HG02759 (cell line): ENCODE measurements around the gene PTPRD.
A peak's percentile ranks its signal among the peaks of the same experiment; 100 is the strongest.

Experiments used
- ATAC-seq: cut with Tn5 transposase; IDR thresholded peaks from one replicate; pipeline ENCODE4 v1.9.1; 2021; ENCODE audit warnings: mild to moderate bottlenecking, moderate library complexity; ENCODE audit not compliant: unreplicated experiment

PTPRD gene

DNA sequence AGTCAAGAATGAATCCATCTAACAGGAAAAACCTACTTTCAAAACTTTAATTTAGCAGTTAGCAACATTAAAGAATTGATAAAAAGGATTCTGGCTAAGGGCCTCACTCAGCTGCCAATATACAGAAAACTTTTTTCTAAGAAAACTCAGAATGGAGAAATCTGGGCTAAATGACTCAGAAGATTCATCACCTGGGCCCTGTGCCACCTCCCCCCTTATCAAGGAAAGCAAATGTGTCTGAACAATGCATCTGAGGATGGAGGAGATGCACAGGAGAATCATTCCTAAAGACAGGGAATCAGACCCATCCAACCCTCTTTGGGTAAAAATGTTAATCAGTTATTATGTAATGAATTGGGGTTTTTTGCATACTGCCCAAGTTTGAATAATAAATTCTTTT lies 2221.2 kb downstream of the PTPRD start:
- no peak for ATAC-seq

DNA sequence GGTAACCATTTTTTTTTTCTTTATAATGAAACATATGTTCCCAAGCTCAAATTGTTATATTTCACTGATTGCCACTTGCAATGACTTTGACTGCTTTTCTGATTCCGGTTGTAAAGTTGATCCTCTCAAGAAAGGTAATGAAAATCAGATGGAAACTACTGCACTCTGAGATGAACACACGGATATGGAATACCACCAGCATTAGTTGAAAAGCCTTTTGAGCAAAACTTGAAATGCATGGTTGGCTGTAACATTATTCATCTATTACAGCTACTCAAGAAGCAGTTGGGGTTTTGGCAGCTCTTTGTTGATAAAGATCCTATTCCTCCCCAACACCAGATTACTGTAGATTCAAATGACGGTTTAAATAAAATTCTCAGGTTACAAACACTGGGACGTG lies 2221.7 kb downstream of the PTPRD start:
- no peak for ATAC-seq

DNA sequence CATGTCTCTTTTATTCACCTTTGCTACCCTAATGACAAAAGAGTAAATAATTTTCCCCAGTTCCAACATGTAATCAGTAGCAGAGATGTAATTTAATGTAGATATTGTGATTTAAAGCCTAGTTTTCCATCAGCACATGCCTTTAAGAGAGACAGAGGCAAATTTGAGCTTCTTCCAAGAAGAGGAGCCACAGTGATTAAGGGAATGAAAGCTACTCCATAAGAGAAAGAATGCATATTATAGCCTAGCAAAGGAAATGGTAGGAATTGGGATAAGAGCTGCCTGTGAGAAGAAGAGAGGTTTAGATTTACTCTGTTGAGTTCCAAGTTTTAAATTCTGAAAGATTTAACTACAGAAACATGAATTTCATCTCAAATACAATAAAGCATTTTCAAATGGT lies 2222.2 kb downstream of the PTPRD start:
- no peak for ATAC-seq

DNA sequence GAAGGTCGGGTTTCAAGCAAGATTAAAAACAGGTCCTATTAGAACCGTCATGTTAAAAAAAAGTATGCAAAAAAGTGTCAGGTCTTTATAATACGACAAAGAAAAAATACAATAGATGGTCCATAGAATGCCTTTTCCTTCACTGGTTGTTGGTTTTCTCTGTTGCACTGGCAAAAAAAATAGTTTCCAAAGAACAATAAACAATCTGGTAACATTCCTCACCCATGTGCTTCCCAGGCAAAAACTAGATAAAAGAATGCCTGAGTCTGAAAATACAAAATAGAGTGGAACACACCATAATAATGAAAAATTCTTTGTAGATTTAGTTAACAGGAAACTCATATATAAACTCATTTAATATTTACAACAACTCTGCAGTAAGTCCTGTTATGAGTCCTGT lies 2223.3 kb downstream of the PTPRD start:
- ATAC-seq, result no peak

DNA sequence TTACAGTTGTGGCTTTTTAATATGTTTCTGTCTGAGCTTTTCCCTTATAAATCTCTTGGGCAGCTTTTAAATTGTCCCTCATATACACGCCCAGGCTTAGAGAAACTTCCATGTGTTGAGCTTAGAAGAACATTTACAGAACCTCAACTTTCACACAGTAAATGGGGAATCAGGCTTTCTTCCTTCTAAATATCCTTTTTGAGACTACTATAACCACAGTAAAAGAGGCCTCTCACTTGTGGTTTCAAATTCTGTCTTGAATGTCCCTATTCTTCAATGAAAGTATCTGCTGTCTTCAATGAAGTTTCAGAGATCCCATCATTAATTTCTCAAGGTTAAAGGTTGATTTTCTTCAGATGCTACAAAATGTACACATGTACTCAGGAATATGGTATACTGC lies 2224.7 kb downstream of the PTPRD start:
- ATAC-seq, result no peak

DNA sequence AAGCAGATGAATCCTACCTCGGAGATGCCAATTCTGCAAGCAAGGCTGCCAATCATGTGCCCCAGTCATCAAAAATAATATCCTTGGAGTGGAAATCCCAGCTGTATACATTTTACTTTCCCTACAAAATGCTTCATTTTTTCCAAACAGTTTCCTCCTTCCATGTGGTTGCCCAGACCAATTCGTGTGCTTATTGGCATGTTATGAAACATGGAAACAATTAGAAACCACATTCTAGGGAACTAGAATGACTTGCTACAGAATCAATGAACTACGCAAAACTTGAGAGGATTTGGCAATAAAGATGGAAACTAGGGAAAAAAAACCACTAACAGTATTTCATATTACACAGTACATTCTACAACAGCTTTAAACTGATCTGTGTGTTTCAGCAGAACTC lies 2228.7 kb downstream of the PTPRD start:
- ATAC-seq, result no peak

DNA sequence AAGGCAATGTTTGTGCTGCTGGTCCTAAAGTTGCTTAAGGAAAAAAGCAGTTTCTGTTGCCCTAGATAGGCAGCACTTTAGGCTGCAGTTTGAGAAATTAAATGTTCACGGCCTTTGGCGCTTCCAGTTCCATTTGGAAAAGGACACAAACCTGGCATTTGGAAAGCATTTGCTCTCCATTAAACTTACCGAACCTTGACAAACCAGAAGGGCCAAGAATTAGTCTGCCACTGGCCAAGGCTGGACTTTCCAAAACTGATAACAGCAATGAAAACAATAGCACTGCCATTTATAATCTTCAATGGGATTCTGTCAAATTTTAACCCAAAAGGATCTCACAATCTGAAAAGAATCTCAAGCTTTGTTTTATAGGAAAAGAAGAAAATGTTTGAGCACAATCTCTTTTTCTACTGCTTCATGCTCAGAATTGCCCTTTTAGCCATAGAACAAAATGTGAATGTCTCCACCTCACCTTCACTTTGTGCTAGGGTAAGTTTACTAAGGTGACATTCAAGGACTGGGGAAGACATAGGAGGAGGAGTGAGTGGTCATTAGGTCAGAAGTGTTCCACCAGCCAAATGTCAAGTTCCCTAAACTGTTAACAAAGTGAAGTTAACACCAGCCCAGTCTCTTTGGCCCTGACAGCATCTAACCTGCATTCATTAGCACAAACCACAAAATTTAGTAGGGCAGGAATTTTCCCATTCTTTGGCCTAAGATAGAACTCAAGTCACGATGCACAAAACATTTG lies 2229.8 kb downstream of the PTPRD start:
- ATAC-seq, result no peak

DNA sequence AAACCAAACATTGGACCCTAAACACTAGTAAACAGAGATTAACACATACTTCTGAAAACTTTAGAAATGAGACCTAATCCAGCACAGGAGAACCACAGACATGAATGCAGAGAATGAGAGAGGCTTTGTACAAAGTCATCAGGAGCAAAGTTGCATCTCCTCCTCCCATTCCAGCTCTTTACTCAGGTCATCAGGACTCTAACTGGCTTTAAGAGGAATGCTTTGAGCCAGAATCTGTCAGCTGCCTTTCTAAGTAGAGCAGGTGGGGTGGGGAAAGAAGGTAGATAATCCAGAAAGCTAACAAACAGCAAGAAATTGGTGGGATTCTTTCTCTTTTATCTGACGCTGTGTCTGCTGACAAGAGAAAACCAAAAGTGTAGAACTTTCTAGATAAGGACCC lies 2230.5 kb downstream of the PTPRD start:
- ATAC-seq, result no peak

DNA sequence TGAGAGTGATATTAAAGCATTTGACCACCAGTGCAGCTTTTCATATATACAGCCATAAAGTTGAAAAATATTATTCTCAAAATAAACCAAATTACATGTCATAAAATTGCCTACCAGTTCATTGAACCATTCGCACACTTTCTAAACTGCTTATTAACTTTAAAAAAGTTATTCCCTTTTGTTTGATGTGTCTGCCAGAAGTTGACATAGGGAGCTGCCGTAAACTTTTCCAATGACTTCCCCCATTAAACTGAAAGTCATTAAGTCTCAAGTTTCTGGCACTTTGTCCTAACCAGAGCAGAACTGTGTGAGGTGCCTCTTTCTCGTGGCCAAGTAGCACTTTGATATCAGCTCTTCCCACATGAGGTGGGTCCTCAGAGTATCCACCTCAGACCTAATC lies 2231.2 kb downstream of the PTPRD start:
- ATAC-seq, result no peak

DNA sequence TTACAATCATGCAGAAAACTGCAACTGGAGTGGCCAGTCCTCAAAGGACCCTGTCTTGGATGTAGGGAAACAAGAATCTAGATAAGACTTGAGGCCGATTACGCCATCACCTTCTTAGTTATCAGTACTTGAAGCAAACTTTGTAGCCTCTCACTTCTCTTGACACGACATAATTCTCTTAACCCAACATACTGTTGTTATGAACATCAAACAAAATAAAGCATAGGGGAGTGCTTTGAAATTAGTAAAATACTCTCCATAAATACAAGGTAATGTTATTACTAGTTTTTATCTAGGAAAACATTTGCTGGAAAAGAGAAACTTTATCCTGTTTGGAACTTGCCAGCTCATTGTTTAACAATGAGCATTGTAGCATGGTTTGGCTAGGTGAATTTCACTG lies 2238.3 kb downstream of the PTPRD start:
- no peak for ATAC-seq

DNA sequence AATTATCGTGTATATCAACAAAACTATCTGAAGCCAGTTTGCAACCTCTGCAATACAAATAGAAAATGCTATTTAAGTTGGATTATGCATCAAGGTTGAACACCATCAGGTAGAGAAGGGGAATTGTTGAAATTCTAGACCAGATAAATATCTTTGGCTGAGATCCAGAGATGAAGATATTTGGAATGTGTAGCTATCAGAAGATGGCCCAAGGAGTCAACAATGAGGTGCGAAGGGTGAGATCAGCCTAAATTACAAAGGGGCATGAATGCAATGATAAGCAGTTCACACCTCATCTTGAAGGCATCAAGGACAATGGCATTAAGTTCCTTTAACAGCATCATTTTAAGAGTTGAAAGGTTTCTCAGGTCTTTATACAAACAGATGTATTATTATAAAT lies 2241.1 kb downstream of the PTPRD start:
- ATAC-seq, result no peak

DNA sequence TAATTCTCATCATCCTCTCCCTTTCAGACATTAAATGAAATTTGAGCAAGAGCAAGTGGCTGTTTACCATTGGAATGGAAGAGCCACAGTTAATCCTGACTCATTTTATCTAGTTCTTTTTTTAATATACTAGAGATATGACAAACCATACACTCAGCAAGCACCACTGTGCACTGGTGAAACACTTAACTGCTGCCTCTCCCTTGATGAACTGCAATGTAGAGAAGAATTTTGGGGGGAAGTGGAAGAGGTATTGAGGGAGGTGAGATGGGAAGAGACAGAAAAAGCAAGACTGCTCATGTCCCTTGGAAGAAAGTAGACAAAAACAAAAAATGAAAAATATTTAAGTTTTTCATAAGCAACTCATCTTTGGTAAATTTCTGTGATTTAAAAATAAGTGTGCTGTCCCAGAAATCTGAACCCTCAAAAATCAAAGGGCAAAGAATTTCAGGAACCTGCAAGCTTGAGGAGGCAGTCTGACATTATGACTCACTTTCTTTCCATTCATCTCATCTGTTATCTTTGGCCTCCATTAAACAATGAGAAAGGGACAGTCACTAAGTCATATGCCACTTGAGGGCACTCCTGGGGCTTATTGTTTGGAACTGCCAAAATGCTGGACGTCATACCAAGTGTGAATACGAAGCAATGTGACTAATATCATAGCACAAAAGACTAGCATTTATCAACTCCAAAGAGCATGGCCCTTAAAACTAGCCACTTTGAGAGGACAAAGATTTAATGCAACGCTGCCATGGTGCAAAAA lies 2246.5 kb downstream of the PTPRD start:
- no peak for ATAC-seq

DNA sequence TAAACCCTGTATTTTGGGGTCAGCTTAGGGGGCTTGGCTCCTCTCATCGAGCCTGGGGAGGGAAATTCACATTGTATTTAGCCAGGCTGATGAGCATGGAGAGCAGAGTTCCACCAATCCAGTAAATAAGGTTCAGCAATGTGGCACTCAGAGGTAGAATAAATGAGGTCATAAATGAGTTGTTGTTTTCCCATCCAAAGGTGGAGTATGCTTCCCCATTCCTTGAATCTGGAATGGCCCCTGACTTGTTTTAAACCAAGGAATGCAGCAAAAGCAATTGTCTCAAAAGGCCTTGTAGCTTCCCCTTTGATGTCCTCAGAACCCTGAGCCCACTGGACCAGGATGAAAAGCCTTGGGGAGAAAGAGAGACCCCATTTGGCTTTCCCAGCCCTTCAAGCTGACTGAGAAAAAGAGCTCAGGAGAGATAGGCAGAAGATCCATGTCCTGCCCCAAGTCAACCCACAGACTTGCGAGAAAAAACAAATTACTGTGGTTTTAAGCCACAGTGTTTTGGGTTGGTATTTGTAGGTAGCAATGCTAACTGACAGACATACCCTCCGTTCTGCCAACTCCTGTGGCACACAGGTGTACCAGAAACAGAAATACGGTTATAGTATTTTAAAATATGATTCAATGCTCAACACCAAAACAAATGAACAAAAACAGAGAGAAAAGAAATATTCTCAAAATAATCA lies 2247.2 kb downstream of the PTPRD start:
- peak; percentile 9 for ATAC-seq

DNA sequence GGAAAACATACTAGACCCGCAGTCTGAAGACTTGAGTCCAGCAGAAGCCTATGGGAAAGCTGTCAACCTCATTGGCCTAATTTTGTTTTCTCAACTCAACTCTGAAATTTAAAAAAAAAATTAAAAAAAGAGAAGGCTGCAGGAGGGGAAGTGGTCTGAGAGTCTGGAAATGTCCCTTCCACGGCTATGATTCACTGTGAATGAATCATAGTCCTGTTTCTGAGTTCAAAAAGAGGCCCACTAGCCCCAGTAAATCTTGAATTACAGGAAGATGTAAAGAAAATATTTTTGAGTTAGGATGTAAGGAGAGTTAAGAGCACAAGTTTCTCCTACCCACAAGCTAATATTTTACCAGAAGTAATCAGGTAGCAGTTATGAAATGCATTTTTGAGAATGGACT lies 2247.8 kb downstream of the PTPRD start:
- peak; percentile 54 for ATAC-seq

DNA sequence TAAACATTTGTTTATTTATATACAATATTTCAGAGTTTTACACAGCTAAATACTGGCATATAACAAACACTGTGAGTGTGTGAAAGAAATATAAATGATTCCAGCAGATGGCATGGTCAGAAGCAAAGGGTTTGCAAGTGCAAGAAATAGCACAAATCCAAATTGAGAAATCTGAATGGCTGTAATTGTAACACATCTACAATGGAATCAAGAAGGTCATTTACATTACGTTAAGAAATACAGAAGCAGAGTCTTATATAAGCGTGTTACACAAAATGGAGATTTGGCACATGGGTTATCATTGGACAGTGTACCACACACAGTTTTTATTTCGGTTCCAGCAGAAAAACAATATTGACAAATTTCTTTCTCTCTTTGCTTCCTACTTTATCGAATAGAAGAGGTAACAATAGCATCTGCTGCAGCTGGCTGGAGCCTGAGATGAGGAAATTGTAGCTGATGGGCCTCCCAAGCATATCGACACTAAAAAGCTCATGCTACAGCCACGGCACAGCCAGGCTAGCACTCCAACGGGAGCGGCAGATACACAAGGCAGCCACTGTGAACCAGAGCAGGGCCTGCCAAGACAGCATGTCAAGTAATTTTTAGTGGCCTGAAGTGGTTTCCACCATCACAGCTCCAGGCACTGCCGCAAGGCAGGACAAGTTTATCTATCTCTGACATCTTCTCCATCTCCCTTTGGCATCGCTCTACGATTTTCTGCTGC lies 2248.6 kb downstream of the PTPRD start:
- no peak for ATAC-seq

DNA sequence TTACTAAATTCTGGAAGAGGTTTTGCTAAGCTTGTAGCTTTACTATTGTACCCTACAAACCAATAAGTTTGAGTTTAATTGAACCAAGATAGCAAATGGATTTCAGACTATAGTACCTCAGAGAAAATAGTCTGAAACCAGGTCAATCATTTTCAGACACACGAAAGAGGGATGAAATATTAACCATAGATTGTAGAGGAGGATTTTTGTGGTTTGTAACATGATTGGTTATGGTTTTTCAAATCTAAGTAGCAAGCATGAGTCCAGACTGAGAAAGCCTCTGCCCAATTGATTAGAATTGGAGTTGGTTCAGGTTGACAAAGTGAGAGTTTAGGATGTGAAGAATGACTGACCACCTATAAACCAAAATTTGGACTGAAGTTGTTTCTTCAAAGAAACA lies 2250.6 kb downstream of the PTPRD start:
- peak; percentile 53 for ATAC-seq

DNA sequence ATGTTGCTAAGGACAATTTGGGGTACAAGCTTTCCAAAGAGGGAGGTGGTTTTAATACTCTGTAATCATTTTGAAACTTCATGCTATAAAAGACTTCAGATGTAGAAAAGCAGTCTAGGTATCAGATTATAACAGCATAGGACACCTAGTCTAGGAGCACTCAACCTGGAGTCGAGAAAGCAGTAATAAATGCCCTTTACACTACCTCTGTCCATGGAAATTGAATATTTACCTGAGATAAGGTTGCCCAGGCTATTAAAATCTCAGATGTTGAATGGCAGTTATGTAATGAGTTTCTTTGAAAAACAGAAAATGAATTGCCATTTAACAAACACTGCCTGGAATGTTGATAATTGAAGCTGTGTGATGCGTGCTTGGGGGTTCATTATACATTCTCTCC lies 2251.4 kb downstream of the PTPRD start:
- ATAC-seq, result no peak

DNA sequence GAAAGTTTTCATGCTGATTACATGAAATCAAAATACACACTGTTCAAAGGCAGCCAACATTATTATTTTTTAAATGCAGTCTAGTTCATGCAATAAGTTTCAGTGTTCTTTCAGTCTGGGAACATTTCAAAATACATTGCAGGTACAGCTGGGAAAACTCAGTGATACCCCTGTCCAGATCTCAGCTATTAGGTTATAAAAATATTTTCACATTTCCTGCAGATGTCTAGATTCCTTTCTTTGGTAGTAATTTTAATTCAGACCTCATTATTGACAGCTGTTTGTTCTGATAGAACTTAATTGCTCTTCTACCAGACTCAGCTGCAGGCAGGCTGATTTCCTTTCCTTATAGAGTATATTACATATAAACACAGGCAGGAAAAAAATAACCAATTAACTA lies 2256.4 kb downstream of the PTPRD start:
- ATAC-seq, result no peak

DNA sequence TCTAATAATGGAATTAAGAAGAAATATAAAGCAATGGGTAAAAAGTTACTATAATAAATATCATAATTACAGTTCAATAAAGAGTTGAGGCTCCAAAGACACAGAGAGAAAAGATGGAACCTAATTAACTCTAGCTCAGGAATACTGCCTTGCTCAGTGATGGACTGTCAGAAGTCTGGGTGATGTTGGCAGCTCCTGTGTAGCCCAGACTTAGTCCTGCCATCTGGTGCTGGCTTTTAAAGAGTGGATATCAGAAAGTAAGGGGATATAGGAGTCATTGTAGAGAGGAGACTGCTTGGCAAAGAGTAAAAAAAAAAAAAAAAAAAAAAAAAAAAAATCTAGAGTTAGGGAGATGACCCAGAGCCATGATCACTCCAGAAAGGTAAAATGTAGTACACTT lies 2261.4 kb downstream of the PTPRD start:
- ATAC-seq, result no peak

DNA sequence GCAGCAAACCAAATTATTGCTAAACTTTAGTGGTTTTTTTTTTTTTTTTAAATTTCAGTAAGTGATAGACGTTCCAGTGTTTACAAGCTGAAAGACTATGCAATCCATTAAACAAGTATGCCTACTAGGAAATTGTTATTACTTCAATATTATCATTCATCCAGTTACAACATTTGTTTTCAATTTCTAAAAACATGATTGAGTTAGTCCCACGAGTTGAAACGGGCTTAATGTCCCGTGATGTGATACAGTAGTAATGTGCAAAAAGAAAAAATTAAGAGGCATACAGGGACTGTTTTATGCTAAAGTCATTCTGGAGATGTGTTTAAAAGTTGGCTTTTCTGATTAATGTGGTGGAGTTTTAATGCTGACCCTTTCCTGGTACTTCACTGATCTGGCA lies 2262.9 kb downstream of the PTPRD start:
- ATAC-seq, result no peak

DNA sequence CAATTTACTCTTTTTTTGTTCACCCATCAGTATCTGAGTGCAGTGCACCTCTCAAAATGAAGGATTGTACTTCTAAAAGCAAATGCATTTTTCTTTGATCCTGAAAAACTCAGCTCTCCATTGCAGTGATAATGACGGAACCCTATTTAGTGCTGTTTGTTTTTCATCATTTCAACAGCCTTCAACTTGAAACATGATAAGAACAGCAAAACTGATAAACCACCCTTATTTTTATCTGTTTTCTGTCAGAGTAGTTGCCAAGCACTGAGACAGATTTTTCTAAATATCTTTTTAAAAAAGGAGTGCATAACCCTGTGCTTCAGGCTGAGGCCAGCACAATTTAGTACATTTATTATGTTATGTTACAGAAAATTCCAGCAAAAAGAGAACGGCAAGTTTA lies 2263.4 kb downstream of the PTPRD start:
- ATAC-seq, result no peak
